ENCODE data around the gene PLXDC2.

PLXDC2 gene

DNA sequence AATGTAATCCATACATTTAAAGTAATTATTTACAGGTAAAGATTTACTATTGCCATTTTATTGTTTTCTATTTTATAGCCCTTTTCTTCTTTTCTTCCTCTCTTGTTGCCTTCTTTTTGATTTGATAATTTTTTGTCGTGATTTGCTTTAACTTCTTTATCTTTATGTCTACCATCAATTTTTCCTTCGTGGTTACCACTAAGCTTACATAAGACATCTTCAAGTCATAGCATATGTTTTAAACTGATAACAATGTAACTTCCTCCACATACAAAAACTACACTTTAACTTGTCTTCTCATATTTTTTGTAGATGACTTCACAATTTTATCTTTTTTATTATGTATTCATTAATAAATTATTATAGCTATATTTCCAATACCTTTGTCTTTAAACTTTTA, 316.6 kb downstream of the PLXDC2 start:
- Histone ChIP-seq H3K27ac (ENCODE audit: low read length) (no peak overlapping the region), H3K4me1 (ENCODE audit: control insufficient read depth, insufficient read depth, low read length) (no peaks in the 10 kb centered on the region), H3K4me3 (ENCODE audit: low read length) (no peak overlapping the region), H3K9me3 (ENCODE audit: control insufficient read depth, insufficient read depth, low read length) (no peaks in the 10 kb centered on the region), H3K36me3 (ENCODE audit: control insufficient read depth, insufficient read depth, low read length) (no peaks in the 10 kb centered on the region), H3K27me3 (ENCODE audit: control insufficient read depth, insufficient read depth, low read length) (no peaks in the 10 kb centered on the region; the same call in 1 of the 2 replicates)
- DNase-seq (ENCODE audit: low read depth, low spot score): no peak
- WGBS (ENCODE audit: insufficient coverage, insufficient read length): no CpG with 5 or more reads among the region's 2 CpGs

DNA sequence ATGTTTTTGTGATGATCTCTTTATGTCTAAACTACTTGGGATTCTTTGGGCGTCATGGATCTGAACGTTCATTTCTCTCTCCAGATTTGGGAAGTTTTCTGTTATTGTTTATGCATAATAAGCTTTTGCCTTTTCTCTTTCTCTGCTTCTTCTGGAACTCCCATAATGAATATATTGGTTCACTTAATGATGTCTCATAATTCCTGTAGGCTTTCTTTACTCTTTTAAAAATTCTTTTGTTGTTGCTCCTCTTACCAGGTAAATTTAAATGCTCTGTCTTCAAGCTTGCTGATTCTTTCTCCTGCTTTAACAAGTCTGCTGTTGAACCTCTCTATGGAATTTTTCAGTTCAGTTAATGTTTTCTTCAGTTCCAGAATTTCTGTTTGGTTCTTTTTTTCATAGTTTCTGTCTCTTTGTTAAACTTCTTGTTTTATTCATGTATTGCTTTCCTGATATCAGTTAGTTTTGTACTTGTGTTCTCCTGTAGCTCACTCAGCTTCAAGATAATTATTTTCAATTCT, 317.5 kb downstream of the PLXDC2 start:
- H3K4me3 ChIP-seq (ENCODE audit: low read length): no peak overlapping the region
- H3K4me1 ChIP-seq (ENCODE audit: control insufficient read depth, insufficient read depth, low read length): no peaks in the 10 kb centered on the region
- no peak overlapping the region for H3K27ac ChIP-seq (ENCODE audit: low read length)
- DNase-seq (ENCODE audit: low read depth, low spot score): no peak
- no CpG with 5 or more reads among the region's 2 CpGs for WGBS (ENCODE audit: insufficient coverage, insufficient read length)
- H3K36me3 ChIP-seq (ENCODE audit: control insufficient read depth, insufficient read depth, low read length): no peaks in the 10 kb centered on the region
- no peaks in the 10 kb centered on the region; the same call in 1 of the 2 replicates for H3K27me3 ChIP-seq (ENCODE audit: control insufficient read depth, insufficient read depth, low read length)
- no peaks in the 10 kb centered on the region for H3K9me3 ChIP-seq (ENCODE audit: control insufficient read depth, insufficient read depth, low read length)

DNA sequence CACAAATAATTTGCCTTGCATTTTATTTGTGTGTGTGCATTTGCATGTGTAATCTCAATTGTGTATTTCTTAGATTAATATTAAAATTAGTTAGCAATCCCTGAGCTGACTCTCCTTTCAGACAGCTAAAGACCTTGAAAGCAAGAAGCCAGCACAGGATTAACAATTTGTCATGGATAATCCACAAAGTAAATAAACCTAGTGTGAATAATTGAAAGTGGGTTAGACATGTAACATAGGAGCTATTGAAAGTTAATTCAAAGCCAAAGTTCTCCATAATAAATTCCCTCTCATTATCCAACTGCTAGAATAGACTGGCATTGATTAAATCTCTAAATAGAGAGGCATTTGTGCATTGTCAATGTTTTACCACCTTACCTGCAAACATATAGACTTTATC, 326.1 kb downstream of the PLXDC2 start:
- Histone ChIP-seq H3K27ac (ENCODE audit: low read length) (no peak overlapping the region), H3K27me3 (ENCODE audit: control insufficient read depth, insufficient read depth, low read length) (no peaks in the 10 kb centered on the region), H3K9me3 (ENCODE audit: control insufficient read depth, insufficient read depth, low read length) (no peaks in the 10 kb centered on the region), H3K4me1 (ENCODE audit: control insufficient read depth, insufficient read depth, low read length) (no peaks in the 10 kb centered on the region), H3K4me3 (ENCODE audit: low read length) (no peak overlapping the region), H3K36me3 (ENCODE audit: control insufficient read depth, insufficient read depth, low read length) (no peaks in the 10 kb centered on the region)
- DNase-seq (ENCODE audit: low read depth, low spot score): no peak

DNA sequence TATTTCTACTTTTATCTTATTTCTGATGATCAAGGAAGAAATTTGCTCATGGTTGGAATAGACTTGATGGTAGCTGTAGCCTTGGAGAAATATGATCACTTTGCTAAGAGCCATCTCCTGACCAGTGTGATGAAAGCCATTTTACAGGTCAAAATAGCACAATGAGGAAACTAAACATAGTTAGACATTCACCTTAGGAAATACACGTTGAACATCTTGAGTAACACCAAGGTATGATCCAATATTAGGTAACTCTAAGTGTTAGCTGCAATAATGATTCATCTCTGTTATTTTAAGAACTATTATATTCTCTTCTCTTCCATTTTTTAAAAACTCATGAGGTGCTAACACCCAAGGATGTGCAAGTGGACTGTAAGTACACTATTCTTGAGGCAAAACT, 328.0 kb downstream of the PLXDC2 start:
- H3K27ac ChIP-seq (ENCODE audit: low read length): no peak overlapping the region
- no peaks in the 10 kb centered on the region for H3K9me3 ChIP-seq (ENCODE audit: control insufficient read depth, insufficient read depth, low read length)
- no peaks in the 10 kb centered on the region for H3K27me3 ChIP-seq (ENCODE audit: control insufficient read depth, insufficient read depth, low read length)
- no peak overlapping the region for H3K4me3 ChIP-seq (ENCODE audit: low read length)
- no peaks in the 10 kb centered on the region for H3K4me1 ChIP-seq (ENCODE audit: control insufficient read depth, insufficient read depth, low read length)
- no CpG with 5 or more reads among the region's 1 CpG for WGBS (ENCODE audit: insufficient coverage, insufficient read length)
- no peaks in the 10 kb centered on the region for H3K36me3 ChIP-seq (ENCODE audit: control insufficient read depth, insufficient read depth, low read length)
- DNase-seq (ENCODE audit: low read depth, low spot score): no peak

DNA sequence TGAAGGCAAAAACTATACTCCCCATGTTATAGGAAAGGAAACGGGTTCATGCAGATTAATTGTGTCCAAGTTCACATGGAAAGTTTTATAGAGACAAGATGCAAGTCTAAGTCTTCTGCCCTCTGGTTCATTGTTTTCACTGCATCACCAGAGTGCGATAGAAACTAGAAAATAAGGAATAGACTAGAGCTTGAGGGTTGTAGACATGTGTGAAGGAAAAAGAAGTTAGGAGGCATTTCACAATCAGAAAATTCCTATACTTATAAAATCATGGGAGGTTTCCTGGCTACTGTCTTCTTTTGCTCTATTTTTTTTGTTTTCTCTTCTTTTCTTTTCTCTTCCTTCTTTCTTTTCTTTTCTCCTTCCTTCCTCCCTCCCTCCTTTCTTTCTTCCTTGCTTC, 329.8 kb downstream of the PLXDC2 start:
- no peaks in the 10 kb centered on the region for H3K27me3 ChIP-seq (ENCODE audit: control insufficient read depth, insufficient read depth, low read length)
- no peaks in the 10 kb centered on the region for H3K36me3 ChIP-seq (ENCODE audit: control insufficient read depth, insufficient read depth, low read length)
- H3K4me3 ChIP-seq (ENCODE audit: low read length): no peak overlapping the region
- H3K4me1 ChIP-seq (ENCODE audit: control insufficient read depth, insufficient read depth, low read length): no peaks in the 10 kb centered on the region
- WGBS (ENCODE audit: insufficient coverage, insufficient read length): no CpG with 5 or more reads among the region's 2 CpGs
- no peaks in the 10 kb centered on the region for H3K9me3 ChIP-seq (ENCODE audit: control insufficient read depth, insufficient read depth, low read length)
- no peak overlapping the region for H3K27ac ChIP-seq (ENCODE audit: low read length)
- DNase-seq (ENCODE audit: low read depth, low spot score): no peak

DNA sequence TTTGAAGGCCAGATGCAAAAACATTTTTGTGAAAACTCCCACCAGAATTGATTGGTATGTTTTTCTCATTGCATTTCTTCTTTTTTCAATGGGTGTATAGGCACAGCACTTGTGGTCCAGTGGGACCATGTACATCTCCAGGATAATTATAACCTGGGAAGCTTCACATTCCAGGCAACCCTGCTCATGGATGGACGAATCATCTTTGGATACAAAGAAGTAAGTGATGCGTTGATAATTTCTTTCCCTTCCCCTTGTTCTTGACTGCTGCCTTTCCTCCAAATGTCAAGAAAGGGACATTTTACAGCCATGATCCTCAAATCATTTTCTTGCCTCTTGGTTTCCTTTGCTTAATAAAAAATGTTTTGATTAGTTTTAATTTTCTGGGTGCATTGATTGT, 331.5 kb downstream of the PLXDC2 start:
- Histone ChIP-seq H3K27ac (ENCODE audit: low read length) (no peak overlapping the region), H3K4me1 (ENCODE audit: control insufficient read depth, insufficient read depth, low read length) (no peaks in the 10 kb centered on the region), H3K4me3 (ENCODE audit: low read length) (no peak overlapping the region), H3K36me3 (ENCODE audit: control insufficient read depth, insufficient read depth, low read length) (no peaks in the 10 kb centered on the region), H3K9me3 (ENCODE audit: control insufficient read depth, insufficient read depth, low read length) (no peaks in the 10 kb centered on the region), H3K27me3 (ENCODE audit: control insufficient read depth, insufficient read depth, low read length) (no peaks in the 10 kb centered on the region)
- WGBS (ENCODE audit: insufficient coverage, insufficient read length): no CpG with 5 or more reads among the region's 2 CpGs
- DNase-seq (ENCODE audit: low read depth, low spot score): no peak

DNA sequence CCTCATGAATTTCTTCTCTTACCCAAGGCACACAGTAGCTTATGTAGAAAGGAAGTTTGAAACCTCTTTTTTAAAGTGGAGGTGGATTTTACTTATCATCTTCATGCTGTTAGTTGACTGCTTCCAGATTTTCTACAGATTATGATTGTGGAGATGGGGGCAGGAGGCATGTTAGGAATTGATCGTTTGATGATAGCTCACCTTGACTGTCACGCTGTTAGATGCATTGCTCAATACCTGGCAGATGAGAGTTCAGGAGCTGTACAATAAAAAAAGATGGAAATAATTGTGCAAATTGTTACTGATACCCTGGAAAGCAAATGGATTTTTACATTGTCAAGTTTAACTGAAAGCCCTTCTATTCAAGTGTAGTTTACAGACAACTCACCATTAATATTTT, 340.3 kb downstream of the PLXDC2 start:
- WGBS (ENCODE audit: insufficient coverage, insufficient read length): no CpG with 5 or more reads among the region's 2 CpGs
- Histone ChIP-seq H3K4me3 (ENCODE audit: low read length) (no peak overlapping the region), H3K36me3 (ENCODE audit: control insufficient read depth, insufficient read depth, low read length) (no peaks in the 10 kb centered on the region), H3K27me3 (ENCODE audit: control insufficient read depth, insufficient read depth, low read length) (no peaks in the 10 kb centered on the region), H3K4me1 (ENCODE audit: control insufficient read depth, insufficient read depth, low read length) (no peaks in the 10 kb centered on the region), H3K9me3 (ENCODE audit: control insufficient read depth, insufficient read depth, low read length) (no peaks in the 10 kb centered on the region), H3K27ac (ENCODE audit: low read length) (no peak overlapping the region)
- no peak for DNase-seq (ENCODE audit: low read depth, low spot score)

DNA sequence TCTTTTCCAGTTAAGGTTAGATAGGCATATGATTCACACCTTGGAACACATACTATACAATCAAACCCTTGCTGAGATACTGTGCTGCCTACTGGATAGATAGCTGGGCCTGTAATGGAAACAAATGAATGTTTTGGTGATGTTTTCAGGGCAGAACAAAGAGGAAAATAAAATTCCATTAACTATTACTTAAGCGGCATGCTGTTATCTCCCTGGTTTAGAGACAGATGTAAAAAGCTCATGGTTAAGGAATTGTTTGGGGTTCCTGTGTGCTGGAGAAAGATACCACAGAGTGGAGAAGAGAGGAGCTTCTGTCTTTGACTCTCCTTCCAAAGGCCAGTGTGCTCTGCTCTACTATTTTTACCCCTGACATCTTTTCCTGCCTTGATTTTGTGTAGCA, 341.1 kb downstream of the PLXDC2 start:
- no peak overlapping the region for H3K4me3 ChIP-seq (ENCODE audit: low read length)
- no peak overlapping the region for H3K27ac ChIP-seq (ENCODE audit: low read length)

DNA sequence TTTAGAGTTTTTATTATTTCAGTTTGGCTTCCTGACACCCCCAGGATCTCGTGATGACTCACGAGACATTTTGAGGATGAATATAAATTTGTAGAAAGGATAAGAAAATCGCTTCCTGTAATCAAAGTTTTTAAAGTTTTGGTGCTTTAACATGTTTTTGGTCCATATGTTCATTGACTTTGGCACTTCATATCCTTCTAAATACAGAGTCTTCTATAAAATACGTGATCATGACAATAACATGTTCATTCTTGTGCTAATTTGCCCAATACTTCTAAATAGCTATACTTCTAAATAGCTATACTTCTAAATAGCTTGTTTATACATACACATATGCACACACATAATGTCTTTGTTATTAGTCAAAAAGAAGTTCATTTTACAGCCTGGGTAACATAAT, 341.9 kb downstream of the PLXDC2 start:
- H3K4me1 ChIP-seq (ENCODE audit: control insufficient read depth, insufficient read depth, low read length): no peaks in the 10 kb centered on the region
- no peak overlapping the region for H3K27ac ChIP-seq (ENCODE audit: low read length)
- no peaks in the 10 kb centered on the region for H3K36me3 ChIP-seq (ENCODE audit: control insufficient read depth, insufficient read depth, low read length)
- no peaks in the 10 kb centered on the region for H3K27me3 ChIP-seq (ENCODE audit: control insufficient read depth, insufficient read depth, low read length)
- no peaks in the 10 kb centered on the region for H3K9me3 ChIP-seq (ENCODE audit: control insufficient read depth, insufficient read depth, low read length)
- no peak overlapping the region for H3K4me3 ChIP-seq (ENCODE audit: low read length)
- DNase-seq (ENCODE audit: low read depth, low spot score): no peak
- 100% methylated on average over 1 of the region's 4 CpGs for WGBS (ENCODE audit: insufficient coverage, insufficient read length)

More for the DNA sequence above, 341.1 kb downstream of the PLXDC2 start:
- H3K27me3 ChIP-seq (ENCODE audit: control insufficient read depth, insufficient read depth, low read length): no peaks in the 10 kb centered on the region
- WGBS (ENCODE audit: insufficient coverage, insufficient read length): no CpG with 5 or more reads among the region's 1 CpG
- H3K9me3 ChIP-seq (ENCODE audit: control insufficient read depth, insufficient read depth, low read length): no peaks in the 10 kb centered on the region
- no peaks in the 10 kb centered on the region for H3K36me3 ChIP-seq (ENCODE audit: control insufficient read depth, insufficient read depth, low read length)
- DNase-seq (ENCODE audit: low read depth, low spot score): no peak
- no peaks in the 10 kb centered on the region for H3K4me1 ChIP-seq (ENCODE audit: control insufficient read depth, insufficient read depth, low read length)

DNA sequence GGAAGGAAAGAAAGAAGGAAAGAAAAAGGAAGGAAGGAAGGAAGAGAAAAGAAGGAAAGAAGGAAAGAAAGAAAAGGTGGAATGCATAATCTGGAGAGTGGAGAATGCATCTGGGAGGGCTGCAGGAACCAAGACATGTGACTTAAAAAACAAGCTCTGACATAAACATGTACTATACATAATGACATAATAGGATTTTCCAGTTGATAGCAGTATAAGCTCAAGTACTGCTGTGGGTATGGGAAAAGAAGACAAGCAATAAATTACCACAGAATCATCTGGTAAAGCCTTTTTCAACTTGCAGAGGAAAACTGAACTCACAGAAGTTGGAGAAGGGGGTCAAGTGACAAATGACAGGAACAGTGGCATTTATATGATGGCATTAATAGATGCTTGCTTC, 345.9 kb downstream of the PLXDC2 start:
- H3K4me1 ChIP-seq (ENCODE audit: control insufficient read depth, insufficient read depth, low read length): no peaks in the 10 kb centered on the region
- no peak overlapping the region for H3K27ac ChIP-seq (ENCODE audit: low read length)
- no peaks in the 10 kb centered on the region for H3K27me3 ChIP-seq (ENCODE audit: control insufficient read depth, insufficient read depth, low read length)
- no peaks in the 10 kb centered on the region for H3K36me3 ChIP-seq (ENCODE audit: control insufficient read depth, insufficient read depth, low read length)
- no peak overlapping the region for H3K4me3 ChIP-seq (ENCODE audit: low read length)
- DNase-seq (ENCODE audit: low read depth, low spot score): no peak
- no peaks in the 10 kb centered on the region for H3K9me3 ChIP-seq (ENCODE audit: control insufficient read depth, insufficient read depth, low read length)

DNA sequence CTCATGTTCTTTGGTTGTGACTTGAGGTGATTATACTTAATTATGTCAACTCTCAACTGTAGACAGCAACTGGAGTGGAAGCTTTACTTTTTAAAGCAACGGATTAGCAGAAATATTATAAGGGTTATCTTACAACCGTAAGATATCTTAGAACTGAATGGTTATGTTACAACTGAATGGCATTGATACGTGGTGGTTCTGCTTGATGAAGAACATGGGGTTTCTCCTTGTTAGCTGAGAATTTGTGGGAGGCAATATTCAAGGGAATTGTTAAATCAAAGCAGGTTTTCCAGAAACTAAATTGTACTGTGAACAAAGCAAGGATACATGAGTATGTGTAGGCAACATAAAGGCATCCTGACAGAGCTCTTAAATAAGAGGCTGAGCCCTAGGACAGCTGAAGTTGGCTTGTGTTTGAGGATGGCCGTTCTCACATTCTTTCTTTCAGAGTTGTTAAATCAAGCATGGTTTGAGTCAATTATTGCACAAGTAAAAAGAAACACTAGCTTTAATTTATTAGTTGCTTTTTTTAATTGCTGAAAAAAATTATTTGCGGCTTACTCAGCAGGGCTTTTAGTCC, 350.0 kb downstream of the PLXDC2 start:
- H3K4me1 ChIP-seq (ENCODE audit: control insufficient read depth, insufficient read depth, low read length): no peaks in the 10 kb centered on the region
- no peaks in the 10 kb centered on the region for H3K27me3 ChIP-seq (ENCODE audit: control insufficient read depth, insufficient read depth, low read length)
- no peak overlapping the region for H3K27ac ChIP-seq (ENCODE audit: low read length)
- H3K4me3 ChIP-seq (ENCODE audit: low read length): no peak overlapping the region
- WGBS (ENCODE audit: insufficient coverage, insufficient read length): no CpG with 5 or more reads among the region's 5 CpGs
- no peaks in the 10 kb centered on the region for H3K9me3 ChIP-seq (ENCODE audit: control insufficient read depth, insufficient read depth, low read length)
- no peak for DNase-seq (ENCODE audit: low read depth, low spot score)
- H3K36me3 ChIP-seq (ENCODE audit: control insufficient read depth, insufficient read depth, low read length): no peaks in the 10 kb centered on the region

Data from iPS DF 6.9 (cell line).